A204.1 (cell line): ENCODE results near the gene ZNF484.
"Not testable (repeated sequence)": the region's sequence is repeated elsewhere in the genome, so short reads cannot be mapped to it uniquely, and the experiment has no call there.

Experiments
- FAIRE-seq: peaks from 2 replicates; lab custom pipeline; 2012; peaks lifted over from hg19 to GRCh38; lab: Jason Lieb, UNC

ZNF484 gene

GRCh38 chr9:92860867-92861266 lies 17.0 kb downstream of the ZNF484 start:
- no peak for FAIRE-seq

- FAIRE-seq: no peak
These were observed 20.6 kb downstream of the ZNF484 start for GRCh38 chr9:92857236-92857635.

GRCh38 chr9:92853716-92854115 lies 24.1 kb downstream of the ZNF484 start:
- FAIRE-seq: no peak

- FAIRE-seq: no peak
These were observed 26.9 kb downstream of the ZNF484 start for GRCh38 chr9:92850898-92851297.

GRCh38 chr9:92848740-92849139 lies 29.1 kb downstream of the ZNF484 start:
- FAIRE-seq: not testable (repeated sequence)

GRCh38 chr9:92846662-92847145 lies 31.1 kb downstream of the ZNF484 start:
- no peak for FAIRE-seq

- FAIRE-seq: not testable (repeated sequence)
These were observed 39.4 kb downstream of the ZNF484 start for GRCh38 chr9:92838411-92838810.

GRCh38 chr9:92837191-92837590 lies 40.6 kb downstream of the ZNF484 start:
- FAIRE-seq: no peak

GRCh38 chr9:92829420-92829819 lies 48.4 kb downstream of the ZNF484 start:
- no peak for FAIRE-seq

- not testable (repeated sequence) for FAIRE-seq
These were observed 52.8 kb downstream of the ZNF484 start for GRCh38 chr9:92825065-92825464.

- no peak for FAIRE-seq
These were observed 56.9 kb downstream of the ZNF484 start for GRCh38 chr9:92820964-92821363.

- not testable (repeated sequence) for FAIRE-seq
These were observed 57.9 kb downstream of the ZNF484 start for GRCh38 chr9:92819898-92820297.

- FAIRE-seq: not testable (repeated sequence)
These were observed 68.1 kb downstream of the ZNF484 start for GRCh38 chr9:92809629-92810326.

GRCh38 chr9:92808726-92809451 lies 68.9 kb downstream of the ZNF484 start:
- FAIRE-seq: no peak

- no peak for FAIRE-seq
These were observed 69.8 kb downstream of the ZNF484 start for GRCh38 chr9:92807757-92808725.

GRCh38 chr9:92807031-92807756 lies 70.6 kb downstream of the ZNF484 start:
- FAIRE-seq: no peak

- FAIRE-seq: no peak
These were observed 73.1 kb downstream of the ZNF484 start for GRCh38 chr9:92804727-92805126.

GRCh38 chr9:92798358-92798757 lies 79.5 kb downstream of the ZNF484 start:
- FAIRE-seq: no peak

GRCh38 chr9:92796337-92796804 lies 81.5 kb downstream of the ZNF484 start:
- FAIRE-seq: not testable (repeated sequence)

GRCh38 chr9:92795598-92796336 lies 82.1 kb downstream of the ZNF484 start:
- no peak for FAIRE-seq
